HG02840 (cell line): ENCODE measurements around the gene SRSF5.

Experiments used
- ATAC-seq: cut with Tn5 transposase; IDR thresholded peaks from one replicate; pipeline ENCODE4 v1.9.1; 2021; ENCODE audit warnings: mild to moderate bottlenecking, moderate library complexity, moderate number of reproducible peaks; ENCODE audit not compliant: unreplicated experiment, low FRiP score

SRSF5 gene

DNA sequence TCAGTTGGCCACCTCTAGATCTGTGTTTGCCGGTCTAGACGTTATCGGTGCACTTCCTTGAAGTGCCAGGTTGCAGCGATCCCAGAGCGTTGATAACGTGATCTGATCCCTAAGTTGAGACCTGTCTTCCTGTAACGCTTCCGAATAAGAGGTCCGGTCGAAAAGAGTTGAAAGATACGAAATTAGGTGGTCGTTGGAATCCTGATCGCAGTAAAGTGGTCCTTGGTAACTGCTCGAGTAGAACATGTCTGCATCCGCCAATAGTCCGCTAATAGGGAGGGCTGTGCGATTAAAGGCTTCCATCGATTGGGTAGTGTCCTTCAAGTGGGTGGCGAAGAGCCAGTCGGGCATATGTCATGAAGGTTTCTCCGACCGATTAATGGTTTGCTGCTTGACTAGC is 2.7 kb downstream of the SRSF5 start:
- ATAC-seq = no peak

DNA sequence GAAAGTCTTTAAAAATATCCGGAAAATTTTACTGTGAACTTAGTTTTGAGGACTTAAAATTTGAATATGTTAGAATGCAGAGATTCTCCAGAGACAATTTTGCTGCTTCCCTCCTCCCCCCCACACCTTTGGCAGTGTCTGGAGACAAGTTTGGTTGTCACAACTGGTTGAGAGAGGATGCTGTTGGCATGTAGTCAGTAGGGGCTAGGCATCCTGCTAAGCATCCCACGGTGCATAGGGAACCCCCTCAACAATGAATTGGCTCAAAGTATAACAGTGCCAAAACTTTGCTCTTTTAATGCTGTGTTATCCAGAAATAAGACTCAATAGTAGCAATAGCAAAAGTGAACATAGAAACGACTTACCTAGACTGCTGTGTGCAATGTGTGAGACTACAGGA is 3.6 kb downstream of the SRSF5 start:
- no peak for ATAC-seq

DNA sequence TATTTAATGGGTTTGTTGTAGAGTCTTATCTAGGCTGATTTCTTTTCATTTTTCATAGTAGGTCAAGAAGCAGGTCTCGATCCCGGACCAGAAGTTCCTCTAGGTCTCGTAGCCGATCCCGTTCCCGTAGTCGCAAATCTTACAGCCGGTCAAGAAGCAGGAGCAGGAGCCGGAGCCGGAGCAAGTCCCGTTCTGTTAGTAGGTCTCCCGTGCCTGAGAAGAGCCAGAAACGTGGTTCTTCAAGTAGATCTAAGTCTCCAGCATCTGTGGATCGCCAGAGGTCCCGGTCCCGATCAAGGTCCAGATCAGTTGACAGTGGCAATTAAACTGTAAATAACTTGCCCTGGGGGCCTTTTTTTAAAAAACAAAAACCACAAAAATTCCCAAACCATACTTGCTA is 4.2 kb downstream of the SRSF5 start:
- ATAC-seq = no peak

DNA sequence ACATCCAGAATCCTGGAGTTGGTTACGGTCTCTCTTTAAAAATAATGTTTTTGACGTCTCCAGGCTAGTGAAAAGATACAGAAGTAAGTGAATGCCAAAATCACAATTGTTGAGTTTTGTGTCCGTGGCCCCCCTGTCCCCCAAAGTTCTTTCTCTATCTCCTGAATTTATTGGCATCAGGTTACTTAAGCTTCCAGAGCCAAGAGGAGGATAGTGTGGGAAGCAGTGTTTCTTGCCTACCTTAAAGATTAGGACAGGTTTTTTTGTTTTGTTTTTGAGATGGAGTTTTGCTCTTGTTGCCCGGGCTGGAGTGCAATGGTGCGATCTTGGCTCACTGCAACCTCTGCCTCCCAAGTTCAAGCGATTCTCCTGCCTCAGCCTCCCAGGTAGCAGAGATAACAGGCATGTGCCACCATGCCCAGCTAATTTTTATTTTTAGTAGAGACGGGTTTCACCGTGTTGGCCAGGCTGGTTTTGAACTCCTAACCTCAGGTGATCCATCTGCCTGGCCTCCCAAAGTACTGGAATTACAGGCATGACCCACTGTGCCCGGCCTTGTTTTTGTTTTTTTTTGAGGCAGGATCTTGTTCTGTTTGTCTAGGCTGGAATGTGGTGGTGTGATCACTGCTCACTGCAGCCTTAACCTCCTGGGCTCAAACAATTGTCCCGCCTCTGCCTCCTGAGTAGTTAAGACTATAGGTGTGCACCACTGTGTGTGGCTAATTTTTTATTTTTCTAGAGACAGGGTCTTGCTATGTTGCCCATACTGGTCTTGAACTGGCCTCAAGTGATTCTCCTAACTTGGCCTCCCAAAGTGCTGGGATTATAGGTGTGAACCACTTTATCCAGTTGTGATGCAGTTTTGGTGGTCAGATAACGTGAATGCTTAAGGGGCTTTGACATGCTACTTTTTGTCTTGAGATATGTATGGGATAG is 5.4 kb downstream of the SRSF5 start:
- no peak for ATAC-seq

DNA sequence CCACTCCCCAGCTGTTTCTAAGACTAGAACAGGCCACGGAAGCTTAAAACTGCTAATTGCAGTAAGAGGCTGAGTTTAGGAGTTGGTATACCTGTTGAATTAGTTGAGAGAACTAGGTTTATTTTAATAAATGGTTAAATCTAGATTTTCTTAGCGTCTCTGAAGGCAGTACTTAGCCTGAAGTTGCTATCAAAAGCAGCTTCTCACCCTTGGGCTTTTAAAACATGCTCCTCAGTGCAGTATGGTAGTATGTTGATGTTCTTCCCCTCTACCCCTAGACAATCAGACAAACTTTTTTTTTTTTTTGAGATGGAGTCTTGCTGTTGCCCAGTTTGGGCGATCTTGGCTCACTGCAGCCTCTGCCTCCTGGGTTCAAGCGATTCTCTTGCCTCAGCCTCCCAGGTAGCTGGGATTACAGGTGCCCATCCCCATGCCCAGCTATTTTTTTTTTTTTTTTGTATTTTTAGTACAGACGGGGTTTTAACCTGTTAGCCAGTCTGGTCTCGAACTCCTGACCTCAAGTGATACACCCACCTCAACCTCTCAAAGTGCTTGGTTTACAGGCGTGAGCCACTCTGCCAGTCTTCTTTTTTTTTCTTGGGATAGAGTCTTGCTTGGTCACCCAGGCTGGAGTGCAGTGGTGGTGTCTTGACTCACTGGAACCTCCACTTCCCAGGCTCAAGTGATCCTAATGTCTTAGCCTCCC is 6.8 kb downstream of the SRSF5 start:
- ATAC-seq = no peak

DNA sequence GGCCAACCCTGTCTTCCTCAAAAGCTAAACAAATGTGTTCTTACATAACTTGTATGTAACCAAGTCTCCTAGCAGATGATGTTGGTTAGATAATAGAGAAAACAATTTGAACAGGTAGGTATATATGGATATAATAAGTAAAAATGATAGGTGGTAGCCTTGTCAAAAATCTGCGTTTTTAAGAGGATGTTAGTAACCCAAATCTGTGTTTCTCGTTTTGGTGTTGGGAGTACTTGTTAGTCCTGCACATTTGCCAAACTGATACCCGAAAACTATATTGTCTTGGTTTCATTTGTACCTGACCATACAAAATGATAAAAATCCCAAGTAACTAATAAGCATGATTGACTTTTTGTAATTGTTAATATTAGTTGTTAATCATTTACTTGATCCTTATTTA is 8.1 kb downstream of the SRSF5 start:
- ATAC-seq = no peak

DNA sequence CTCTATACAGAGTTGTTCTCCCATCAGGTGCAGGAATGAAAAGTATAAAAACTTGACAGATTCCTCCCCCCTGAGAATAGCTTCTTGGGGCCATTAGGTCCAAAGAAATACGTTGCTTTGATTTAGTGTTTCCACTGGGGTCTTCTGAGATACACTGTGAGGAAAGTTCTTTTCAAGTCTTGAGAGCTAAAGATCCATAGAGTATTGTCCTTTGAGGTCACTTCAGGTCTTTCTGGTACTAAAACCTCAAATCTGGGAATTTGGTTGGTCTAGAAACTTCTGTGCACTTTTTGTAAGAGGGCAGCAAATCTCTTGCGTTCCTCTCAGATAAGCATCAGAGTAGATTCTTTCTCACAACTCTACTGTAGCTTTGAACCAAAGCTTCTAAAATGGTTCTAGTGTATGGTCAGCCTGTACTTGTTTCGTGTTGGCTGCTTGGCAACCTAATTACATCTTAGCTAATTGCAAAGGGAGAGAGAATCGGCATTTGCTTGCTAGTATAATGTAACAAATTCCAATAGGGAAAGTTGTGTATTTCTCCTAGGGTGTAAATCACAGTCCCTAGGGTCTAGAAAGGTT is 10.0 kb downstream of the SRSF5 start:
- no peak for ATAC-seq

DNA sequence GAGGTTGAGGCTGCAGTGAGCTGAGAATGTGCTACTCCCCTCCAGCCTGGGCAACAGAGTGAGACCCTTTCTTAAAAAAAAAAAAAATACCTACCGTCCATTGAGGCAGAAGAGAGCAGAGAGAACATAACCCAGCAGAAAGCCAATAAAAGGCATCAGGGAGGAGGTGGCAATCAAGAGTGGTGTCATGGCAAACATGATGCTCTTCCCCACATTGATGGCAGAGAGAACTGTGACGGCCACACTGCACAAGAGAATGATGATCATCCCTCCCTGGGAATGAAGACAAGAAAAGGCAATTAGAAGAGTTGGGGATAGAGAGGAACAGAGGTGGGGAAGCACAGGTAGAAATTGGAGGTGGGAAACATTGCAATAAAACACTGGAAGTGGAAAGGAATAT is 12.1 kb downstream of the SRSF5 start:
- no peak for ATAC-seq

DNA sequence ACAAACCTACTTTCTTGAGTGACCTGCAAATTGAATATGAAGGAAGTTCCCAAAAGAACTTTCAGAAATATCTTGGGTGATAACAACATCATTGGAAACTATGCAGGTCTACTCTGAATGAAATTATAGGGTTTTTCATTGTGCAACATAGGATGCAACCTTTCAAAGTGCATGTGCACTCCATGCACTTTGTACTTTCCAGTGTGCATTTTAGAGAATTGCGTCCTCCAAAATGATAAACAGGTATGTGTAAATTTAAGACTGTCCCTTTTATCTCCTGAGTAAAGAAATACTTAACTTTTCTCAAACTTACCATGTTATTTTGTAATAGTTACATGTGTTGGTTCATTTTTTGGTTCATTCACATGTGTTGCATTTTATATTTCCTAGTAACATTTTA is 13.2 kb downstream of the SRSF5 start:
- no peak for ATAC-seq

DNA sequence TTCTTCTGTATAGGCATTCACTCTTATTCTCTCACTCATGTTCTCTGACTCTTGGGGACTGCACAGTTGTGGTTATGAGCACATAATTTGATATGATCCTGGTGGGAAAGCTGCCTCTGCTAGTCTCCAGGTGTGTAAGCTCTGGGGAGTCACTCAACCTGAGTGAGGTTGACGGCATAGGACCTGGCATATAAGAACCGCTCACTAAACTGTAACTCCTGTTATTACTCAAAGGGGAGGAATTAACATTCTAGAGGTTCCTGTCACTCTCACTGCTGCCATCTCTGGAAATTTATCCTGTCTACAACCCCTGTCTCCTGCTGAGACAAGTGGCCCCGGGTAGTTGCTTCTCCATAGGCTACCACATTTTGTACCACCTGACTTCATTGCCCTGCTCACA is 14.0 kb downstream of the SRSF5 start:
- no peak for ATAC-seq

DNA sequence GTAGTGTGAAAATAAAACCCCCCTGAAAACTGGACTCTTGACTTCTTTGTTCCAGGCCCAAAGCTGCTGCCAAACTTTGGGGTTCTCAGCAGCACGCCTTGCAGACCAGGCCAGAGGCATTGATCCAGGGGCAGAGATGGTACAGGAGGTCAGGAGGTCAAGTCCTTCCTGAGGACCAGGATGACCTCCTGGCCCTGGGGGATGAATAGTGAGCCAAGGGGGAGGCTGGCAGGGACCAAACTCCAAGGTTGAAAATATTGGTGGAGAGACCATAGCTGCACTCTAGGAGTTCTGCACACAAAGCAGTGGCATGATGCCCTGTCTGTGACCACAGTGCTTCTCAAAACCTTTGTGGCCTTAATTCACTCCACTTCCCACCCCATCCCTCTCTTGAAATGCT is 18.0 kb downstream of the SRSF5 start:
- no peak for ATAC-seq

DNA sequence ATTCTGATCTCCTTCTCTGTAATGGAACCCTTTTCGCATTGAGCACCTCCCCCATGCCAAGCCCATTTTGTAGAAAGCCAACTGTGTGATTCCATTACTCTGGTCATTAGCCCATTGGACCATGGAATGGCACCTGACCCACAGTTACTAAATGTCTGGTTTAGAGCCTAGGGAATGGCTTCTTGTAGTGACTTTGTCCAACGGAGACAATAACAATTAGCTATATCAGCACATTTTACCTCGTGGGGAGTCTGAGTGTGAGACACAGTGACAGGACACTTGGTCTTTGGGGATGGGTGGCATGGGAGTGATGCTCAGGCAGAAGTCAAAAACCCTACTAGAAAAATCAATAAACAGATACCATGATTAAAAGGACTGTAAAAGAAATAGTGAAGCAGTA is 19.7 kb downstream of the SRSF5 start:
- ATAC-seq = no peak

DNA sequence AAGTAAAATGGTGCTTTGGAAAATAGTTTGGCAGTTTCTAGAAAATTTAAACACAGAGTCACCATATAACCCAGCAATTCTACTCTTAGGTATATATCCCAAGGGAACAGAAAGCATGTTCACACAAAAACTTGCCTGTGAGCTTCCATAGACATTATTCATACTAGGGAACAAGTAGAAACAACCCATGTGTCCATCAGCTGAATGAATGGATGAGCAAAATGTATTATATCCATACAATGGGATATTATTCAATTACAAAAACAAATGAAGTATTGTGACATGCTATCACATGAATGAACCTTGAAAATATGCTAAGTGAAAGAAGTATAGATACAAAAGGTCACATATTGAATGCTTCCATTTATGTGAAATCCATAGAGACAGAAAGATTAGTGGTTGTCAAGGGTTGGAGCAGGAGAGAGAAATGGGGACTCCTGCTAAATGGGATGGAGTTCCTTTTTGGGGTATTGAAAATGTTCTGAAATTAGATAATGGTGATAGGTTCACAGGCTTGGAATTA is 22.2 kb downstream of the SRSF5 start:
- ATAC-seq = no peak

DNA sequence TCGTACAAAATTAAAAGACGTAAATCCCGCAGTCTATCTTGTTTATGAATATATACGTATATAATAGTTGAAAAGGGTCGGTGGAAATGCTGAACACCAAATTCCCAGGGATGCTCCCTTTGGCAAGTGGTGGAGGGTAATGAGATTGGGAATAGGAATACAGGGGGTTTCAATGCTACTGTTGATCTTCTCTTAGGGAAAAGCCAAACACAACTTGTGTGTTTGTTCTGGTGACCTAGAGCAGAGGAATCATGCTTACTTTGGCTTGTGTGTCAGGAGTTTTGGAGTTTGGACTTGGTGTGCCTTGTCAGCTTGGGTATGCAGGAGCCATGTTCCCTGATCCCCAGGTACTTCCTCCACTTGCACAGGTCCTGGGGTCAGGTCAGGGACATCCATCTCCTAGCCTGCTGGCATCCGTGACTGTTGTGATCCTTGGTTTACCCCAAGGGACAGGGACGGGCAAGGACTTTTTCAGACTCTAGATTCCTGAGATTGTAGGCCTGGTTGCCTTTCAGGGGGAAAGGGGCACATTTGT is 26.0 kb downstream of the SRSF5 start:
- ATAC-seq = no peak

DNA sequence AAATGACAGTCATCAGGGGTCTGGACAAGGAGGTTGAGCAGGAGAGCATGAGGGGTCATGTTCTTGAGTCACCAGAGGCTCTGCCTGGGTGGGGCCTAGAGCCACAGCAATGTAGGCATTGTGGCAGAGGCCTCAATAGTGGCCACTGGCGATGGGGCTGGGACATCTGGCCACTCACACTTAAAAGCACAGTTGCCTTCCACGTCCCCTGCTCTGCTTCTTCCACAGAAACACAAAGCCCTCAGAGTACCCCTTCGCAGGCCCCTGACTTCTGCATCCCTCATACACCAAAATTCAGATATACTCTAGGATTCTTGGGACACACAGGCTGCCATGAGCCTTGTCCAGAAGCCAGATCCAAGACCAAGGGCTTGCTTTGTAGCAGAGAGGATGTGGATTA is 27.8 kb downstream of the SRSF5 start:
- no peak for ATAC-seq

DNA sequence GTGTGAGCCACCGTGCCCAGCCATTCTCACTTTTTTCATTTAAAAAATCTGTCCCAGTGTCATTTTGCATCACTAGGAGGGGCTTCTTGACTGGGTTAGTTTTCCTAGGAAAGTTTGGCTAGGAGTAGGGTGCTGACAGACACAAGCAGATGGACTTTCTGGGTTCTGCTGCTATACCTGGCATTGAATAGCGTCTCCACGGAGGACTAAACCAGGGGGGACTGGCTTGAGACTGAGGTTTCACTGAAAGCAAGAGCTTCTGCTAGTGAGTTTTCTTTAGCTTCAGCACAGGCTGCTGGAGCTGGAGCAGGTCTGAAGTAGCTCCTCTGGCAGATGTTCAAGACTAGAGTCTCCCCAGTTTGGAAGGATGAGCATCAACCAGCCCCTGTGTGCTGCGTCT is 28.7 kb downstream of the SRSF5 start:
- no peak for ATAC-seq

DNA sequence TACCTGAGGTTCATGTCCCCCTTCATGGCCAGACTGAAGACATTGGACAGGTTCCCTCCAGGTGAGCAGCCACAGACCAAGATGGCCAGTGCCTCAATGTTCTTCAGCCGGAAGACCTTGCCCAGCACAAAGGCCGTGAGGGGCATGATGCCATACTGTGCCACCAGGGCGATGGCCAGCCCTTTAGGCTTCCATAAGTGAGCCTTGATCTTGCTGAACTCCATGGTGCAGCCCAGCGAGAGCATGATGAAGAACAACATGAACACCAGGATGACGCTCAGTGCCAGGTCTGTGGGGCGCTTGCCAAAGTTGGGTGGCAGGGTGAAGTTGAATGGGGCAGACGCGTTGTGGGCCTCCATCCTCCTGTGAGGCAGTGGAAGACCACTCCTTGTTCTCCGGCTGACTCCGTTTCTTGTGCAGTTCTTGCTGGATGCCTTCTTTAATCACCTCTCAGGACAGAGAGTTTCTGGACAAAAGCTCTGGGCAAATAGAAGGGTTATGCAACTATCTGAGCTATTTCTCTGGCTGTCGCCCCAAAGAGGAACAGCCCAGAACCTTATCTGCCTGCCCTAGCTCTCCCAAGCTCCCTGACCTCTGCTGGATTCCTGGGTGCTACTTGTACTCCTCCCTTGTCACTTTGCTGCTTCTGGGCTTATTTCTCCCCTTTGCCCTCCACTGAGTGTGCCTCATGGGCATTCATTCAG is 30.0 kb downstream of the SRSF5 start, which contains the start of gene SLC10A1:
TSS of gene SLC10A1 (minus strand) at position 445 of the 704 bp plus-strand sequence. CDS start at position 359, 86 bp downstream.
- no peak for ATAC-seq

DNA sequence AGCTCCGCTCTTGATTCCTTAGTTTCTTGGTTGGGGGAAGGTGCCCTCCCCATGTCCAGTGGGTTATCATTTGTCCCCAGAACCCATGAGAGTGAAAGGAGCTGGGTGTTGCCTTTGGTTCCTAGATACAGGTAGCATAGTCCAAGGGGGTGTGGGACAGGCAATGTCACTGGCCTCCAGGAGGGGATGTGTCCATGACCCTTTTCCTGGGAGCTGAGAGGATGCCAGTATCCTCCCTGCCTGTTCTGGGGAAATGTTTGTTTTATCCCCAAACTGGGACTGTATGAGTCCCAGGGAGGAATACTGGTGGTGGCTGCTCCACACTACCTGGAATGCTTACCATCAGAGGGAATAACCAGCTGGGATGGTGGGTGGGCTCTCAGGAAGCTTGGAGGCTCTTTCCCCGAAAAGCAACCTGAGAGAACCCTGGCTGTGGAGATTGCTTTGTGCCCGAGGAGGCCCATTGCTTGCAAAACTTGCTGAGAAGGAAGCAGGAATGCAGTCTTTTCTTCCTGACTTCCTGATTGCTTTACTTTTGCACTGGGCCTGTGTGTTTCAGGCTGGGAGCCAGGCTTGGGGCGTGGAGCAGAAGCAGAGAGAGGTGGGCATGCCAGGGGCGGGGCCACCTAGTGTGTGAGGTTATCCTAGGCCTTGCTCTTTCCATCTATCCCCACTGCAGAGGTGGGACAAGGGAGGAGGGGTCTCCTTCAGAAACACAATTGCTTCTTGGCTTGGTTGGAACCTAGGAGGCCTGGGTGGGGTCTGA is 30.8 kb downstream of the SRSF5 start:
- ATAC-seq = no peak

DNA sequence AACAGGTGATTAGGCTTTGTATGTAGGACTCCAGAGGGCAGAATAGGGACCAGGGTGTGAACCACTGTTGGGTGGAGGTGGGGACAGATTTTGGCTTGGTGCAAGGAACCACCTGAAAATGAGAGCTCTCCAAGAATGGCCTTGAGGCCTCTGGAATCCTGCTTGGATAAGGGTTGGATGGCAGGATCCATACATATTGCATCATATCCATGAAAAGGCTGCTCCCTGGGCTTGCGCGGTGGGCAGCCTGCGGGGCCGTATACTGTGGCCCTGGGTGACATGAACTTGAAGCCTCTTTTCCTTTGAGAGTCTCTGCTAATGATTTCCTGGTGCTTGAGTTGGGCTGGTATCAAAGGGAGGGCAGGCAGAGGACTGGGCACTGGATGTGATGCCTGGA is 31.4 kb downstream of the SRSF5 start:
- no peak for ATAC-seq

DNA sequence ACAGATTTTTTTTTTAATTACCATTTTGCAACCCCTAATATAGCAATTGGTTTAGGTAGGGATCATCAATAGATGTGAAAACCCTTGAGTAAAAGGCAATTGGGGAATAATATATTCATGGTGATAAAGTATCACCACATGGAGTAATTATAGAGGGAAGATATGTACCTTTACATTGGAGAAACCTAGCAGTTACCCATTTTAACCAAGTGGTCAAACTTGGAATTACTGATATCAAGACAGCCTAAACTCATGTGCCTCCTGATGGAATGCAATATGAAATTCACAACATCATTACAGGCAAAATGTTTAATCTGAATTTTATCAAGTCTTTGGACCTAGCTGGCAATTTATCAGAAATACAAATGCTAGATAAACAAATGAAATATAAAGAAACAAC is 36.8 kb downstream of the SRSF5 start:
- no peak for ATAC-seq
